PC-9 (cell line): Measurements from ENCODE around the gene DIAPH3.

ENCODE experiments used
- CTCF ChIP-seq: fragments of 200-600 bp; sonication (generic); conservative IDR thresholded peaks from 2 replicates; pipeline ENCODE4 v1.6.1; 2017; ENCODE audit warnings: mixed run types, antibody characterized with exemption, mild to moderate bottlenecking, moderate library complexity
- EZH2 ChIP-seq: fragments of 200-600 bp; sonication (generic); IDR thresholded peaks from 2 replicates; pipeline ENCODE4 v1.8.0; 2017; ENCODE audit warnings: antibody characterized with exemption, low read depth

GRCh38 chr13:59976856-59977255, 186.9 kb downstream of the DIAPH3 start:
- TF ChIP-seq EZH2 (no peak), CTCF (no peak)
